PFSK-1 (cell line): ENCODE data around the gene IDUA.

ENCODE experiments used
- POLR2AphosphoS5 ChIP-seq: IDR thresholded peaks from 2 replicates; pipeline ENCODE4 v1.6.1; 2012; ENCODE audit warnings: low read depth, mild to moderate bottlenecking, control low read depth, low read length, moderate library complexity
- SIN3A ChIP-seq: IDR thresholded peaks from 2 replicates; pipeline ENCODE4 v1.6.1; 2012; ENCODE audit warnings: mild to moderate bottlenecking, low read length, moderate library complexity, borderline replicate concordance; ENCODE audit not compliant: insufficient read depth

DNA sequence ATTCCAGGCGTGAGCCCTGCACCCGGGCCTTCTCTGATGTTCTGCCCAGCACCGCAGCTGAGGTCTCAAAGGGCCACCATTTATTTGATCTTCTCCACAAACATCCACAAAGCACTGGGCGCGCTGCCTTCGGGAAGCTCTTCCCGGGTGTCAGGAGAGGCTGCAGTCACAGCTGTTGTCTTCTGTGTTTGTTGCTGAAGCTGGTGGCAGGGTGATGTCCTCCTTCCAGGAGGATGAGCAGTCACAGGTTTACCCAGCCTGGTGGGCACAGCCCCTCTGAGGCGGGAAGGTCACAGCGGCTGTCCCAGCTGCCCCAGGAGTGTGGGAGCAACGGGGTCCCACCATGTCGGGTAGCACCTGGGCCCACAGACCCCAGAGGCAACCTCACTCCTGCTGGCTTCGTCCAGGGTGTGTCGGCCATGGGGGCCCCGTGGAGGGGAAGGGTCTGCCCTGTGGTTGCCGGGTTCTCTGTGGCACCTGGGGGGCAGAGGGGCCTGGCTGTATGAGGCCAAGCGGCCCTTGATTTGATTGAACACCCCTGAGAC lies 52.2 kb downstream of the IDUA start:
- no peak for TF ChIP-seq SIN3A
- no peak for TF ChIP-seq POLR2AphosphoS5
